Stimulated activated naive B cell treated with anti-CD40 and anti-IgM and Interleukin-4, amounts not matched to agents 10 μg/mL and 1 μg/mL and 100 μg/mL, for 72 hours (primary cell): Measurements from ENCODE around the gene UST.
"Not testable (repeated sequence)": the region's sequence is repeated elsewhere in the genome, so short reads cannot be mapped to it uniquely, and the experiment has no call there.

Source experiments
- ATAC-seq, 2 donors: fragments of 150-1000 bp; cut with Tn5 transposase; replicated peaks; 2 replicates each; pipeline ENCODE4 v1.10.0; 2021; ENCODE audit warnings: moderate library complexity in 1 of 2
- DNase-seq: peaks from one replicate; pipeline ENCODE4 v3.0.0; 2021
- H3K27ac Mint-ChIP-seq: one replicate; pipeline ENCODE4 v1.8.0; 2022; ENCODE audit warnings: mild to moderate bottlenecking, mixed read lengths
- H3K27me3 Mint-ChIP-seq, 2 donors: one replicate each; pipeline ENCODE4 v1.8.0; 2022; ENCODE audit warnings: mixed read lengths in 2 of 2
- H3K36me3 Mint-ChIP-seq, 2 donors: one replicate each; pipeline ENCODE4 v1.8.0; 2022; ENCODE audit warnings: mixed read lengths in 2 of 2, mild to moderate bottlenecking in 1 of 2
- H3K4me1 Mint-ChIP-seq, 2 donors: one replicate each; pipeline ENCODE4 v1.8.0; 2022; ENCODE audit warnings: mixed read lengths in 2 of 2, mild to moderate bottlenecking in 1 of 2
- H3K4me3 Mint-ChIP-seq, 2 donors: one replicate each; pipeline ENCODE4 v1.8.0; 2022; ENCODE audit warnings: mild to moderate bottlenecking in 2 of 2, mixed read lengths in 2 of 2, moderate library complexity in 1 of 2
- H3K9me3 Mint-ChIP-seq, 2 donors: one replicate each; pipeline ENCODE4 v1.8.0; 2022; ENCODE audit warnings: mixed read lengths in 2 of 2, mild to moderate bottlenecking in 1 of 2

Gene UST

GRCh38 chr6:148878683-148879082, 131.9 kb downstream of the UST start:
- ATAC-seq: peak; percentile 70 to 72

GRCh38 chr6:148880742-148881141, 133.9 kb downstream of the UST start:
- H3K27ac Mint-ChIP-seq: not testable (repeated sequence)

More at GRCh38 chr6:148878683-148879082, 131.9 kb downstream of the UST start:
- no peak for DNase-seq
- Mint-ChIP-seq H3K36me3 (no peaks in the 10 kb centered on the region), H3K9me3 (no peaks in the 10 kb centered on the region), H3K4me3 (no peak overlapping the region), H3K27ac (no peak overlapping the region), H3K27me3 (no peaks in the 10 kb centered on the region), H3K4me1 (peaks cover 36 to 49% of the 10 kb centered on the region in 2 donors)

GRCh38 chr6:148881593-148882311, 134.9 kb downstream of the UST start:
- no peaks in the 10 kb centered on the region for H3K27me3 Mint-ChIP-seq
- no peak overlapping the region for H3K4me3 Mint-ChIP-seq
- H3K9me3 Mint-ChIP-seq: no peaks in the 10 kb centered on the region
- ATAC-seq (no peak), DNase-seq (no peak)
- H3K27ac Mint-ChIP-seq: peak overlapping the region; percentile 6
- H3K4me1 Mint-ChIP-seq: peaks cover 26 to 34% of the 10 kb centered on the region in 2 donors
- H3K36me3 Mint-ChIP-seq: peaks cover 0 to under 1% of the 10 kb centered on the region in 2 donors

More at GRCh38 chr6:148880742-148881141, 133.9 kb downstream of the UST start:
- not testable (repeated sequence) for ATAC-seq, DNase-seq, H3K36me3 Mint-ChIP-seq, H3K27me3 Mint-ChIP-seq, H3K4me3 Mint-ChIP-seq, H3K9me3 Mint-ChIP-seq
- peaks cover 31 to 38% of the 10 kb centered on the region in 2 donors for H3K4me1 Mint-ChIP-seq

GRCh38 chr6:148883270-148883669, 136.4 kb downstream of the UST start:
- no peaks in the 10 kb centered on the region for H3K27me3 Mint-ChIP-seq
- DNase-seq (no peak), ATAC-seq (peak; percentile 52 to 53)
- H3K4me3 Mint-ChIP-seq: peak overlapping the region; percentile 8 to 20
- no peaks in the 10 kb centered on the region for H3K9me3 Mint-ChIP-seq
- peaks cover 5 to 14% of the 10 kb centered on the region in 2 donors for H3K36me3 Mint-ChIP-seq
- H3K27ac Mint-ChIP-seq: peak overlapping the region; percentile 72
- peaks cover 20 to 25% of the 10 kb centered on the region in 2 donors for H3K4me1 Mint-ChIP-seq

GRCh38 chr6:148884461-148884860, 137.6 kb downstream of the UST start:
- H3K9me3 Mint-ChIP-seq: no peaks in the 10 kb centered on the region
- no peak overlapping the region for H3K27ac Mint-ChIP-seq
- H3K36me3 Mint-ChIP-seq: peaks cover 5 to 17% of the 10 kb centered on the region in 2 donors
- no peaks in the 10 kb centered on the region for H3K27me3 Mint-ChIP-seq
- H3K4me3 Mint-ChIP-seq: no peak overlapping the region
- peaks cover 13 to 14% of the 10 kb centered on the region in 2 donors for H3K4me1 Mint-ChIP-seq
- ATAC-seq (peak; percentile 93), DNase-seq (peak; percentile 47)

GRCh38 chr6:148885136-148885865, 138.5 kb downstream of the UST start:
- H3K27me3 Mint-ChIP-seq: no peaks in the 10 kb centered on the region
- H3K4me1 Mint-ChIP-seq: peaks cover 5 to 16% of the 10 kb centered on the region in 2 donors
- H3K9me3 Mint-ChIP-seq: no peaks in the 10 kb centered on the region
- H3K4me3 Mint-ChIP-seq: no peak overlapping the region
- DNase-seq: no peak
- peaks cover 5 to 22% of the 10 kb centered on the region in 2 donors for H3K36me3 Mint-ChIP-seq
- H3K27ac Mint-ChIP-seq: no peak overlapping the region
- no peak for ATAC-seq

GRCh38 chr6:148885925-148886845, 139.4 kb downstream of the UST start:
- H3K9me3 Mint-ChIP-seq: no peaks in the 10 kb centered on the region
- DNase-seq (no peak), ATAC-seq (no peak)
- no peak overlapping the region for H3K4me3 Mint-ChIP-seq
- H3K4me1 Mint-ChIP-seq: peaks cover 5 to 16% of the 10 kb centered on the region in 2 donors
- peaks cover 5 to 22% of the 10 kb centered on the region in 2 donors for H3K36me3 Mint-ChIP-seq
- H3K27ac Mint-ChIP-seq: no peak overlapping the region
- H3K27me3 Mint-ChIP-seq: no peaks in the 10 kb centered on the region

- peaks cover 0 to 13% of the 10 kb centered on the region in 2 donors for H3K4me1 Mint-ChIP-seq
- H3K27me3 Mint-ChIP-seq: no peaks in the 10 kb centered on the region
- DNase-seq: no peak
- H3K9me3 Mint-ChIP-seq: no peaks in the 10 kb centered on the region
- H3K27ac Mint-ChIP-seq: no peak overlapping the region
- no peak overlapping the region for H3K4me3 Mint-ChIP-seq
- ATAC-seq: no peak
- H3K36me3 Mint-ChIP-seq: peaks cover 5 to 22% of the 10 kb centered on the region in 2 donors
Observed at GRCh38 chr6:148887181-148887580, 140.4 kb downstream of the UST start.

- ATAC-seq (no peak), DNase-seq (no peak)
- H3K4me1 Mint-ChIP-seq: peaks cover 0 to 4% of the 10 kb centered on the region in 2 donors
- H3K27me3 Mint-ChIP-seq: no peaks in the 10 kb centered on the region
- H3K27ac Mint-ChIP-seq: no peak overlapping the region
- H3K36me3 Mint-ChIP-seq: peaks cover 6 to 26% of the 10 kb centered on the region in 2 donors
- no peak overlapping the region for H3K4me3 Mint-ChIP-seq
- H3K9me3 Mint-ChIP-seq: no peaks in the 10 kb centered on the region
Observed at GRCh38 chr6:148888856-148889255, 142.0 kb downstream of the UST start.

- DNase-seq (no peak), ATAC-seq (no peak)
- peaks cover 7 to 35% of the 10 kb centered on the region in 2 donors for H3K36me3 Mint-ChIP-seq
- peaks cover 0 to 5% of the 10 kb centered on the region in 2 donors for H3K4me1 Mint-ChIP-seq
- H3K9me3 Mint-ChIP-seq: no peaks in the 10 kb centered on the region
- no peaks in the 10 kb centered on the region for H3K27me3 Mint-ChIP-seq
- H3K4me3 Mint-ChIP-seq: no peak overlapping the region
- no peak overlapping the region for H3K27ac Mint-ChIP-seq
Observed at GRCh38 chr6:148890096-148890495, 143.3 kb downstream of the UST start.

GRCh38 chr6:148890652-148891404, 144.0 kb downstream of the UST start:
- Mint-ChIP-seq H3K4me3 (no peak overlapping the region), H3K27me3 (no peaks in the 10 kb centered on the region), H3K36me3 (peaks cover 10 to 41% of the 10 kb centered on the region in 2 donors), H3K4me1 (peaks cover 0 to 5% of the 10 kb centered on the region in 2 donors), H3K9me3 (no peaks in the 10 kb centered on the region), H3K27ac (no peak overlapping the region)
- ATAC-seq (no peak), DNase-seq (no peak)

- H3K27ac Mint-ChIP-seq: no peak overlapping the region
- H3K36me3 Mint-ChIP-seq: peaks cover 10 to 41% of the 10 kb centered on the region in 2 donors
- no peaks in the 10 kb centered on the region for H3K27me3 Mint-ChIP-seq
- ATAC-seq: no peak
- no peaks in the 10 kb centered on the region for H3K9me3 Mint-ChIP-seq
- no peak for DNase-seq
- no peak overlapping the region for H3K4me3 Mint-ChIP-seq
- peaks cover 0 to 5% of the 10 kb centered on the region in 2 donors for H3K4me1 Mint-ChIP-seq
Observed at GRCh38 chr6:148891405-148891783, 144.6 kb downstream of the UST start.

- Mint-ChIP-seq H3K4me3 (no peak overlapping the region), H3K4me1 (peaks cover 0 to 4% of the 10 kb centered on the region in 2 donors), H3K27ac (no peak overlapping the region), H3K36me3 (peaks cover 8 to 36% of the 10 kb centered on the region in 2 donors), H3K27me3 (no peaks in the 10 kb centered on the region), H3K9me3 (no peaks in the 10 kb centered on the region)
- DNase-seq (no peak), ATAC-seq (no peak)
Observed at GRCh38 chr6:148892247-148892646, 145.4 kb downstream of the UST start.
